GM12878 (cell line): ENCODE measurements around the gene SFSWAP. TPM values are rescaled to one million over a fixed set of nuclear protein-coding genes. Genes with fewer than 3 reads are reported as not detected.

Experiments
- ATAC-seq: fragments of 200-7000 bp; cut with Tn5 transposase; 3 replicates; pipeline ENCODE4 v1.9.1; 2020; ENCODE audit warnings: mild to moderate bottlenecking, moderate library complexity
- BruUV-seq: library from RNA; stranded (reverse); fragments of 400-500 nt; replicated peaks from 2 replicates; lab custom pipeline; 2021; lab: Mats Ljungman, UMichigan
- CTCF ChIA-PET: fragments of 300-600 bp; sonication (Branson Sonifier 250); formaldehyde crosslinking; extraction: SDS; loops from one replicate; lab custom pipeline; 2021; ENCODE audit warnings: inconsistent platforms; lab: Yijun Ruan, JAX
- POLR2A ChIA-PET: fragments of 350-600 bp; formaldehyde crosslinking; extraction: SDS; loops from one replicate; lab custom pipeline; 2021; ENCODE audit warnings: inconsistent platforms; lab: Charles Lee
- RAD21 ChIA-PET: fragments of 300-600 bp; sonication (Branson Sonifier 250); formaldehyde crosslinking; loops from one replicate; lab custom pipeline; 2023; ENCODE audit warnings: antibody characterized with exemption; ENCODE audit not compliant: unreplicated experiment; lab: Charles Lee
- SMC1A ChIA-PET: fragments of 300-600 bp; sonication (Branson Sonifier 250); formaldehyde crosslinking; loops from one replicate; lab custom pipeline; 2023; ENCODE audit not compliant: unreplicated experiment, uncharacterized antibody; lab: Charles Lee
- DNase-seq: peaks from one replicate; pipeline ENCODE4 v3.0.0-alpha.2; 2011; ENCODE audit warnings: low read depth, low spot score
- FAIRE-seq: peaks from 3 replicates; lab custom pipeline; 2011; peaks lifted over from hg19 to GRCh38; lab: Jason Lieb, UNC
- H2AFZ ChIP-seq: 2 replicates; pipeline ENCODE4 v1.6.0; 2011; ENCODE audit warnings: low read depth, low read length, control low read depth; ENCODE audit not compliant: control insufficient read depth
- H3K27ac ChIP-seq: 2 replicates; pipeline ENCODE4 v1.5.1; 2011; ENCODE audit warnings: control low read depth; ENCODE audit not compliant: control insufficient read depth, insufficient read depth
- H3K27me3 ChIP-seq, 2 experiments: replicated peaks in 1 of 2; 2 replicates each; pipeline versions ENCODE4 v1.6.0 to v1.6.1; 2011; ENCODE audit warnings: low read length in 1 of 2; ENCODE audit not compliant: control insufficient read depth in 2 of 2, insufficient read depth in 2 of 2
- H3K36me3 ChIP-seq, 2 experiments: 2 replicates each; pipeline ENCODE4 v1.5.1; 2011; ENCODE audit warnings: low read length in 1 of 2; ENCODE audit not compliant: control insufficient read depth in 2 of 2, insufficient read depth in 2 of 2
- H3K4me1 ChIP-seq: 2 replicates; pipeline ENCODE4 v1.6.1; 2011; ENCODE audit warnings: mild to moderate bottlenecking, low read length, moderate library complexity, mixed read lengths; ENCODE audit not compliant: control insufficient read depth, insufficient read depth
- H3K4me2 ChIP-seq: 2 replicates; pipeline ENCODE4 v1.6.0; 2011; ENCODE audit warnings: control low read depth; ENCODE audit not compliant: control insufficient read depth, insufficient read depth
- H3K4me3 ChIP-seq: fragments of 200-600 bp; sonication (generic); 2 replicates; pipeline ENCODE4 v1.5.1; 2016
- H3K79me2 ChIP-seq: 2 replicates; pipeline ENCODE4 v1.6.0; 2011; ENCODE audit warnings: low read length; ENCODE audit not compliant: control insufficient read depth, insufficient read depth
- H3K9ac ChIP-seq: 2 replicates; pipeline ENCODE4 v1.8.0; 2011; ENCODE audit warnings: low read length, control low read depth, mixed read lengths; ENCODE audit not compliant: control insufficient read depth, insufficient read depth
- H3K9me3 ChIP-seq: replicated peaks from 3 replicates; pipeline ENCODE4 v1.5.1; 2011; ENCODE audit warnings: mild to moderate bottlenecking, low read length; ENCODE audit not compliant: control insufficient read depth, insufficient read depth
- H4K20me1 ChIP-seq: 2 replicates; pipeline ENCODE4 v1.6.0; 2011; ENCODE audit not compliant: control insufficient read depth, insufficient read depth
- BMI1 ChIP-seq: fragments of 450-650 bp; IDR thresholded peaks from 2 replicates; pipeline ENCODE4 v1.6.1; 2016; ENCODE audit warnings: mild to moderate bottlenecking, moderate library complexity, borderline replicate concordance
- CBX5 ChIP-seq: sonication (generic); IDR thresholded peaks from 2 replicates; pipeline ENCODE4 v1.6.1; 2016; ENCODE audit warnings: low read depth, moderate library complexity, mild to moderate bottlenecking, inconsistent platforms
- EZH2 ChIP-seq: IDR thresholded peaks from 2 replicates; pipeline ENCODE4 v1.6.1; 2012; ENCODE audit warnings: low read depth, mild to moderate bottlenecking, control low read depth, inconsistent platforms, low read length, borderline replicate concordance; ENCODE audit not compliant: control insufficient read depth
- FOXK2 ChIP-seq: fragments of 450-650 bp; IDR thresholded peaks from 2 replicates; pipeline ENCODE4 v1.6.1; 2017; ENCODE audit warnings: mild to moderate bottlenecking, moderate library complexity
- HDAC2 ChIP-seq: fragments of 200-600 bp; sonication (generic); IDR thresholded peaks from 2 replicates; pipeline ENCODE4 v1.6.1; 2017
- IKZF1 ChIP-seq: fragments of 450-650 bp; conservative IDR thresholded peaks from 2 replicates; pipeline ENCODE4 v1.6.1; 2017; ENCODE audit warnings: antibody characterized with exemption, mild to moderate bottlenecking
- KLF5 ChIP-seq: fragments of 450-650 bp; IDR thresholded peaks from 2 replicates; pipeline ENCODE4 v1.6.1; 2014; ENCODE audit warnings: mild to moderate bottlenecking; ENCODE audit not compliant: partially characterized antibody
- MEF2B ChIP-seq: fragments of 450-650 bp; IDR thresholded peaks from 2 replicates; pipeline ENCODE4 v1.6.1; 2018; ENCODE audit warnings: mild to moderate bottlenecking, moderate library complexity; ENCODE audit not compliant: partially characterized antibody, poor library complexity, severe bottlenecking
- MXI1 ChIP-seq: fragments of 150-350 bp; IDR thresholded peaks from 2 replicates; pipeline ENCODE4 v1.6.1; 2011; ENCODE audit warnings: low read depth, mild to moderate bottlenecking, inconsistent platforms, low read length, improper control_type of control experiment
- NFIC ChIP-seq: IDR thresholded peaks from 2 replicates; pipeline ENCODE4 v1.6.1; 2012; ENCODE audit warnings: low read depth, mild to moderate bottlenecking, inconsistent platforms, low read length, moderate library complexity
- POLR2AphosphoS5 ChIP-seq: IDR thresholded peaks from 2 replicates; pipeline ENCODE4 v1.6.1; 2011; ENCODE audit warnings: mild to moderate bottlenecking, low read length, inconsistent platforms
- RB1 ChIP-seq: fragments of 450-650 bp; formaldehyde crosslinking; IDR thresholded peaks from 2 replicates; pipeline ENCODE4 v1.6.1; 2017; ENCODE audit warnings: mild to moderate bottlenecking, borderline replicate concordance
- RELB ChIP-seq: fragments of 450-650 bp; IDR thresholded peaks from 2 replicates; pipeline ENCODE4 v1.6.1; 2017; ENCODE audit warnings: low read depth, mild to moderate bottlenecking, moderate library complexity
- SMARCA5 ChIP-seq: fragments of 450-650 bp; IDR thresholded peaks from 2 replicates; pipeline ENCODE4 v1.6.1; 2017; ENCODE audit warnings: mild to moderate bottlenecking
- STAT1 ChIP-seq: fragments of 450-650 bp; conservative IDR thresholded peaks from 2 replicates; pipeline ENCODE4 v1.6.1; 2014; ENCODE audit warnings: antibody characterized with exemption, mild to moderate bottlenecking
- TCF12 ChIP-seq: IDR thresholded peaks from 2 replicates; pipeline ENCODE4 v1.6.1; 2011; ENCODE audit warnings: low read depth, mild to moderate bottlenecking, low read length
- TCF3 ChIP-seq: IDR thresholded peaks from 2 replicates; pipeline ENCODE4 v1.6.1; 2012; ENCODE audit warnings: low read depth, mild to moderate bottlenecking, low read length, borderline replicate concordance; ENCODE audit not compliant: insufficient read depth
- WRNIP1 ChIP-seq: IDR thresholded peaks from 2 replicates; pipeline ENCODE4 v1.6.1; 2011; ENCODE audit warnings: low read depth, low read length, improper control_type of control experiment, borderline replicate concordance
- ZNF592 ChIP-seq: fragments of 450-650 bp; IDR thresholded peaks from 2 replicates; pipeline ENCODE4 v1.6.1; 2017; ENCODE audit warnings: mild to moderate bottlenecking, moderate library complexity
- ZSCAN29 ChIP-seq: fragments of 450-650 bp; IDR thresholded peaks from 2 replicates; pipeline ENCODE4 v1.6.1; 2017; ENCODE audit warnings: mild to moderate bottlenecking, moderate library complexity
- WGBS: methylation state at CpG from one replicate; pipeline ENCODE4 v1.1.6; 2016; ENCODE audit warnings: low lambda C conversion rate; ENCODE audit not compliant: insufficient replicate concordance, insufficient coverage; ENCODE audit errors: missing lambda C conversion rate; 5-methylcytosine and 5-hydroxymethylcytosine counted together
- in situ Hi-C: fragments of 300-500 bp; cut with MboI; formaldehyde crosslinking; loops from 9 replicates; pipeline ENCODE4 v1.14.3; 2018; ENCODE audit warnings: mixed read lengths
- intact Hi-C: fragments of 100-400 bp; cut with micrococcal nuclease; formaldehyde crosslinking; loops from one replicate; pipeline ENCODE4 v1.14.2; 2022; ENCODE audit not compliant: unreplicated experiment
- polyA plus RNA-seq, 11 experiments: library from polyadenylated mRNA; depleted of rRNA in 4 of 11; unstranded in 6 of 11; stranded (reverse) in 5 of 11; fragments of >200 nt; fragmentation: Nextera tagmentation in 4 of 11; fragmentation: Illumina TruSeq in 1 of 11; extraction: Ambion mirVana in 4 of 11; extraction: Trizol in 1 of 11; gene quantifications; 1 replicate in 1 of 11; 2 replicates in 10 of 11; pipeline versions ENCODE4 v1.2.1 to v1.2.3, GENCODE V29; 2011 to 2016; ENCODE audit warnings: inconsistent platforms in 2 of 11, missing spikeins in 2 of 11, low read depth in 1 of 11
- total RNA-seq, 4 experiments: library from RNA; depleted of rRNA in 3 of 4; stranded (reverse); fragments of >200 nt in 3 of 4; fragmentation: Illumina TruSeq in 1 of 4; extraction: Trizol in 1 of 4; gene quantifications; 2 replicates each; pipeline versions ENCODE4 v1.2.1 to v1.2.3, GENCODE V29; 2013 to 2021

Gene SFSWAP
- total and polyA plus RNA-seq, 10 of the 15 experiments (the other 5 are each of a cell fraction or from before 2014, with no cell fraction given), result 1.8 to 48.6 (median 25.0) TPM

- TF ChIP-seq SMARCA5 (no peak), IKZF1 (no peak), ZNF592 (no peak), TCF3 (no peak), ZSCAN29 (no peak), STAT1 (no peak), BMI1 (no peak), NFIC (no peak), POLR2AphosphoS5 (no peak)
Observed at GRCh38 chr12:131805421-131805820, 94.5 kb downstream of the SFSWAP start (continued).

GRCh38 chr12:131806674-131807073 is 95.8 kb downstream of the SFSWAP start:
- POLR2A ChIA-PET, result no interaction called here
- in situ Hi-C loops, result no loop called here
- DNase-seq (no peak), FAIRE-seq (no peak), ATAC-seq (no peak)
- Histone ChIP-seq H3K27me3 (no peaks in the 10 kb centered on the region), H3K79me2 (no peaks in the 10 kb centered on the region), H3K4me1 (no peaks in the 10 kb centered on the region), H4K20me1 (no peaks in the 10 kb centered on the region), H3K9ac (no peak overlapping the region), H3K9me3 (peaks cover under 1% of the 10 kb centered on the region; the same call in 1 of the 3 replicates), H3K4me2 (no peak overlapping the region), H3K4me3 (no peak overlapping the region), H3K27ac (no peak overlapping the region), H2AFZ (no peak overlapping the region), H3K36me3 (no peaks in the 10 kb centered on the region; a peak in 1 of 4 replicates)
- 53% methylated on average over 7 of the region's 7 CpGs for WGBS
- CTCF ChIA-PET, result no interaction called here
- BruUV-seq, result no TSS peak
- RAD21 ChIA-PET, result no interaction called here
- SMC1A ChIA-PET, result no interaction called here
- intact Hi-C loops, result no loop called here
- TF ChIP-seq FOXK2 (no peak), WRNIP1 (no peak), MXI1 (no peak), CBX5 (no peak), MEF2B (no peak), RB1 (no peak), RELB (no peak), HDAC2 (no peak), TCF12 (no peak), KLF5 (no peak), EZH2 (no peak)
